Skeletal muscle satellite cell (primary cell): ENCODE results near the gene GCM1. TPM values are rescaled to one million over a fixed set of nuclear protein-coding genes. Genes with fewer than 3 reads are reported as not detected.

Experiments used
- H3K27me3 ChIP-seq: 2 replicates; pipeline ENCODE4 v1.7.0; 2013; ENCODE audit warnings: low read length; ENCODE audit not compliant: control insufficient read depth, insufficient read depth
- H3K36me3 ChIP-seq: 2 replicates; pipeline ENCODE4 v1.7.0; 2013; ENCODE audit warnings: mild to moderate bottlenecking, control low read depth, low read length; ENCODE audit not compliant: insufficient read depth
- H3K4me1 ChIP-seq: 2 replicates; pipeline ENCODE4 v1.7.0; 2013; ENCODE audit warnings: low read length; ENCODE audit not compliant: control insufficient read depth, insufficient read depth
- H3K4me2 ChIP-seq: 2 replicates; pipeline ENCODE4 v1.7.0; 2013; ENCODE audit warnings: mild to moderate bottlenecking, low read length
- H3K4me3 ChIP-seq: 2 replicates; pipeline ENCODE4 v1.7.0; 2013; ENCODE audit warnings: low read length
- H3K9ac ChIP-seq: 2 replicates; pipeline ENCODE4 v1.7.0; 2013; ENCODE audit warnings: mild to moderate bottlenecking, low read depth, low read length, moderate library complexity
- H3K9me3 ChIP-seq: replicated peaks from 2 replicates; pipeline ENCODE4 v1.7.0; 2013; ENCODE audit warnings: mild to moderate bottlenecking, control low read depth, low read length
- small RNA-seq: library from RNA; depleted of rRNA; stranded (forward); fragments of <200 nt; gene quantifications from one replicate; pipeline ENCODE3, GENCODE V24; 2012

Gene GCM1

DNA sequence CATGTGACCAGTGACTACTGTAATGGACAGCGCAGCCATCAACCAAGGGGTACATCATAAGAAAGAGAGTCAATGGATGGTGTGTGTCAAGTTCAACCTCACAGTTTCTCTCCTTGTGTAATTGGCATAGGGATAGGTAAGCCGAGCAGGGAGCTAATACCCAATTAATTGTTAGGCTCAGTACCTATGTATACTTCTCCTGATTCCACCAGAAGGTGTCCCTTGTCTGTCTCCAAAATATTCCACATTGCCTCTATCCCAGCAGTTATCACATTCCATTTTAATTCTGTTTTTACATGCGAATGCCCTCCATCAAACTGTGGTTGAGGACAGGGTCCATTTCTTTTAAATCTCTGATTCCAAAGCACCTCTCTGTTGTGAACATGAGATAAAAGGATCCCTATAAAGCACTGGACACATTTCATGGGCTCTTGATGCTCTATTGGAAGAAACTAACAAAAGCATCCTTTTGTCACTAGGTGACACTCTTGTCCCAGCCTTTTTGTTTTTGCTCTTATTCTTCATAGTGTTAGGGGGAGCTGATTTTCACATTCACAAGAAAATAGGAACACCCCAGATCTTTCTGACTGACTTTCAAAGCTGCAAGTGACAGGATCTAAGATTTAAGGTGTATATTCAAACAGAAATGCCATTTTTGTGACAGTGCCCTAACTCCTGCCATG is 44.5 kb downstream of the GCM1 start:
- H3K4me3 ChIP-seq, result no peak overlapping the region
- no peak overlapping the region for H3K4me2 ChIP-seq
- peaks cover 26% of the 10 kb centered on the region for H3K36me3 ChIP-seq
- no peak overlapping the region for H3K9ac ChIP-seq
- H3K9me3 ChIP-seq, result no peaks in the 10 kb centered on the region
- H3K27me3 ChIP-seq, result no peaks in the 10 kb centered on the region
- peaks cover 5% of the 10 kb centered on the region for H3K4me1 ChIP-seq

DNA sequence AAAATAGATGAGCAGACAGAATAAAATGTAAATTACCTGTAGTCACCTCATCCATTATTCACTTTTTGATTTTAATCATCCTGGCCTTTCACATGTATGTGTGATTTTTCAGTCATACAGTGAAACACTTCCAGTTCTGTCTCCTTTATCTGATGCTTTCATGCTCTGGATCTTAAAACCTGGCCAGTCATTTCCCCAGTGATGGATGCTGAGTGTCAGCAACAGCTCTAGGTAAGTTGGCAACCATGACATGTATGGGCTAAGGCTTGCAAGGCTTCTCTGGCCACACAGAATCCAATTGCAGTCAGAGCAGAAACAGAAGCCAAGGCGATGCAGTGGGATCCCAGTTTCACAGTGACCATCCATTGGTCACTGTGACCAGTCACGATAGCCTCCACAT is 47.6 kb downstream of the GCM1 start:
- Histone ChIP-seq H3K4me2 (no peak overlapping the region), H3K36me3 (peaks cover 54% of the 10 kb centered on the region), H3K4me1 (no peaks in the 10 kb centered on the region)

DNA sequence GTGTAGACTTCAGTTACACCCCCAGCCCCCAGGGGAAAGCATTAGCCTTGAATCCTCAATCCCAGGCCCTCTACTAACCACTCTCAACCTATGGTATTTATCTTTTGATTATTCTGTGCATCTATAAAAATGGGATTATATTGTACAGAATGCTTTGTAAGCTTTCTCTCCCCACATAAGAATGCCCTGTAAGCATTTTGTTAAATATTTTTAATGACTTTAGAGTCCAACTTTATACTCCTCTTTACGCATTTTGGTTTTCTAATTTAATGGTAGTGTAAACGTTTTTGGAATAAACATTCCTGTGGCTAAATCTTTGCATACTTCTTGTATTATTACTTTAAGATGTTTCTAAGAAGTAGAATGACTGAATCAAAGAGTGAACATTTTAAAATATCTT is 48.1 kb downstream of the GCM1 start:
- H3K27me3 ChIP-seq, result no peaks in the 10 kb centered on the region
- no peak overlapping the region for H3K4me2 ChIP-seq
- H3K4me3 ChIP-seq, result no peak overlapping the region
- no peaks in the 10 kb centered on the region for H3K4me1 ChIP-seq
- H3K36me3 ChIP-seq, result peaks cover 58% of the 10 kb centered on the region
- H3K9me3 ChIP-seq, result no peaks in the 10 kb centered on the region
- no peak overlapping the region for H3K9ac ChIP-seq

More for the DNA sequence above, 47.6 kb downstream of the GCM1 start:
- Histone ChIP-seq H3K4me3 (no peak overlapping the region), H3K9me3 (no peaks in the 10 kb centered on the region), H3K27me3 (no peaks in the 10 kb centered on the region), H3K9ac (no peak overlapping the region)

DNA sequence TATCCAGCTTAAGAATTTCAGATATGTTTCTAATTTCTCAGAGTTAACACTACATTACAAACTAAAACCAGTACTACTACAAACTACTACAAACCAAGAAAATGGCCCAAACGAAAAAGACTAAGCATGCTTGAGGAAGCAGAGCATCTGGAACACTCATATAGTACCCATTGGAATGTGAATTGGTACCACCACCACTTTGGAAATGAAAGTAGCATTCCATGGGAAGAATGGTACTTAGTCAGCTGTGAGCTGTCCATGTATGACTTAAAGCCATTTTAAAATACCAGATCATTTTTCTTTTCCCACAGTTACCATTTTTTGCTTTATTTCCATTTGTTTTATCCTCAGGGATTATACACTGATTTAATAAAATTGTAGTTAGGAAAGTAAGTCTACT is 52.9 kb downstream of the GCM1 start:
- Histone ChIP-seq H3K4me2 (no peak overlapping the region), H3K4me1 (no peaks in the 10 kb centered on the region), H3K4me3 (no peak overlapping the region), H3K9me3 (no peaks in the 10 kb centered on the region), H3K27me3 (no peaks in the 10 kb centered on the region), H3K9ac (no peak overlapping the region), H3K36me3 (peaks cover 79% of the 10 kb centered on the region)

DNA sequence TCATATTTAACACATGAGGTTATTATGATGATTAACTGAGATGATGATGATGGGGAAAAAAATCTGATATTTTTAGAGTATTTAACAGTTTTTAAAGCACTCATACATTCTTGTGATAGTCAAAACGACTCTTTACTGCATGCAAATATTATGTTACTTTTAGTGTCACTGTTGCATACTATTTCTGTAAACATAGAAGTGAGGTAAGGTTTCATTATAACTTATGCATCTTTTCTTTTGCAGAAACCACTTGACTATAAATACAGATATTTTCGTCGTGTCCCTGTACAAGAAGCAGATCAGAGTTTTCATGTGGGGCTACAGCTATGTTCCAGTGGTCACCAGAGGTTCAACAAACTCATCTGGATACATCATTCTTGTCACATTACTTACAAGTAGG is 53.4 kb downstream of the GCM1 start:
- H3K9ac ChIP-seq, result no peak overlapping the region
- H3K4me1 ChIP-seq, result no peaks in the 10 kb centered on the region
- H3K27me3 ChIP-seq, result no peaks in the 10 kb centered on the region
- no peak overlapping the region for H3K4me3 ChIP-seq
- no peaks in the 10 kb centered on the region for H3K9me3 ChIP-seq
- H3K36me3 ChIP-seq, result peaks cover 80% of the 10 kb centered on the region
- H3K4me2 ChIP-seq, result no peak overlapping the region

DNA sequence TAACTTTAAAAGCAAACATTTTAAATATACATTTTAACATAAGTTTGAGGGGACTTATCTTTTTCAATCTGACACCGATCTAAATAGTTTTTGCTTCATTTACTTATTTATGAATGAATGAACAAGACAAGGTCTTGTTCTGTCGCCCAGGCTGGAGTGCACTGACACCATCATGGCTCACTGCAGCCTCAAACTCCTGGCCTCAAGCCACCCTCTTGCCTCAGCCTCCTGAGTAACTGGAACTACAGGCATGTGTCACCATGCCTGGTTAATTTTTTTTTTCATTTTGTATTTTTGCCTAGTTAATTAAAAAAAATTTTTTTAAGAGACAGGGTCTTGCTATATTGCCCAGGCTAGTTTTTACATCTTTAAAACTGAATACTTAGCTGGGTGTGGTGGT is 58.1 kb downstream of the GCM1 start:
- Histone ChIP-seq H3K9ac (no peak overlapping the region), H3K4me1 (no peaks in the 10 kb centered on the region), H3K4me3 (no peak overlapping the region), H3K9me3 (no peaks in the 10 kb centered on the region), H3K36me3 (peaks cover 73% of the 10 kb centered on the region), H3K4me2 (no peak overlapping the region), H3K27me3 (no peaks in the 10 kb centered on the region)

DNA sequence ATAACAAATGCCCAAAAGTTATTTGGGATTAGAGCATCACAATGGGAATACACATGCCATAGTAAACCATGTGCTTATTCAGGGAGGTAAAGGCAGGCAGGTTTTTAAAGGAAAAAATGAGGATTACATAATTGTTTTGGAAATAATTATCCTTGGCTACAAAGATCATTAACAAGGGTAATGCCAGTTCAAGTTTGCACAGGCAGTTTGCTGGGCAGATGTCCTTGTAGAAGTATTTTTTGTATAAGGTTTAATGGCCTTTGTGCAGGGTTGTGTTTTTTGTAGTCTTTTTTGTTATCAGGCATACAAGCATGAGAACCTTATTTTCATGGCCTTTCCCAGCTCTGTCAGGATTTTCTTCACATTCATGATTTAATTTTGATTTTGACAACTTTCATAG is 58.7 kb downstream of the GCM1 start:
- Histone ChIP-seq H3K9me3 (no peaks in the 10 kb centered on the region), H3K27me3 (no peaks in the 10 kb centered on the region), H3K4me2 (no peak overlapping the region), H3K4me3 (no peak overlapping the region), H3K36me3 (peaks cover 67% of the 10 kb centered on the region), H3K9ac (no peak overlapping the region), H3K4me1 (no peaks in the 10 kb centered on the region)

DNA sequence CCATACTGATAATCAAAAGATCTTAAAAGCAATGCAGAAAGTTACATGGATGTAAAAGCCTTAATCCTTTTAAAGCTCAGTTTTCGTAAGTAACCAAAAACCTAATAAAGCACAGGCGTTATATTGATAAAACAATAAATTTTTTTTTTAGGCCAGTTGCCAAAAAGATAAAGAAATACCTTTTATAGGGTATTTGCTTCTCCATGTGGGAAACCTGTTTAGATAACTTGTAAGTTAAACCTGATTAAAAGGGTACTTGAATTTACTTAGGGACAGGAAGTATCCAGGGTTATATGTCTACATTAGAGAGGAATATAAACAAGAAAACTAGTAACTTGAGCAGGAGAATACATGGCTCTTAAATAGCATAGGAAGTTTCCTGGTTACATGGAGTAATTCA is 62.3 kb downstream of the GCM1 start:
- no peak overlapping the region for H3K4me2 ChIP-seq
- no peaks in the 10 kb centered on the region for H3K9me3 ChIP-seq
- H3K36me3 ChIP-seq, result peaks cover 66% of the 10 kb centered on the region
- H3K27me3 ChIP-seq, result no peaks in the 10 kb centered on the region
- no peaks in the 10 kb centered on the region for H3K4me1 ChIP-seq
- no peak overlapping the region for H3K9ac ChIP-seq
- no peak overlapping the region for H3K4me3 ChIP-seq

DNA sequence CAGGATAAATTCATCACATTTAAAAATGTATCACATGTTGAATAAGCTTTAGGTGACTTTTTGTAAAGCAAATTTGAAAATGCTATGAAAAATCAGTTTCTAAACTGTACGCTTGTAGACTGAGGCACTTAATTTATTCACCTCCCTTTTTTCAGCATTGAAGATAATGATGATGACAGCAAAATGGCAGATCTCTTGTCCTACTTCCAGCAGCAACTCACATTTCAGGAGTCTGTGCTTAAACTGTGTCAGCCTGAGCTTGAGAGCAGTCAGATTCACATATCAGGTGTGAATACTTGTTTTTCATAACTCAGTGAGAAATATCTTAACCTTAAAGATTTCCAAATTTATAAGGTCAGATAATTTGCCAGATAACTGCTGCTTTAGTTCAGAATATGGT is 67.8 kb downstream of the GCM1 start:
- Histone ChIP-seq H3K4me3 (no peak overlapping the region), H3K4me2 (no peak overlapping the region), H3K36me3 (peaks cover 76% of the 10 kb centered on the region), H3K9ac (no peak overlapping the region), H3K9me3 (no peaks in the 10 kb centered on the region), H3K27me3 (no peaks in the 10 kb centered on the region), H3K4me1 (no peaks in the 10 kb centered on the region)

Small RNA genes lying within 50 kb of the gene (small RNA-seq; reads per million reads assigned to genes)
- gene RN7SL244P (not detected), gene RNU6-464P (not detected)
